Measurements from ENCODE around the gene IDE. TPM values are rescaled to one million over a fixed set of nuclear protein-coding genes. Genes with fewer than 3 reads are reported as not detected.

Gene IDE
- total RNA-seq, 1 donor from 2014 or later, result 51.1 TPM

GRCh38 chr10:92559046-92559445 lies 14.8 kb downstream of the IDE start:
- TF ChIP-seq CTCF (conservative IDR thresholded peaks at IDR 0.05), result no peak
- peaks cover 4% of the 10 kb centered on the region for H3K4me1 Mint-ChIP-seq
- H3K9me3 Mint-ChIP-seq, result peaks cover 8% of the 10 kb centered on the region
- H3K36me3 Mint-ChIP-seq (ENCODE audit: low read depth), result peaks cover 50% of the 10 kb centered on the region
- DNase-seq (ENCODE audit: low read depth, low spot score), result no peak
- no peak overlapping the region for H3K4me3 Mint-ChIP-seq
- no peak overlapping the region for H3K27ac Mint-ChIP-seq (ENCODE audit: unreplicated experiment)
- no peaks in the 10 kb centered on the region for H3K27me3 Mint-ChIP-seq (ENCODE audit: low read depth)

GRCh38 chr10:92553959-92554358 lies 19.9 kb downstream of the IDE start:
- Mint-ChIP-seq H3K27ac (ENCODE audit: unreplicated experiment) (no peak overlapping the region), H3K9me3 (peaks cover 14% of the 10 kb centered on the region), H3K36me3 (ENCODE audit: low read depth) (peaks cover 49% of the 10 kb centered on the region), H3K4me1 (peaks cover 4% of the 10 kb centered on the region), H3K4me3 (no peak overlapping the region), H3K27me3 (ENCODE audit: low read depth) (no peaks in the 10 kb centered on the region)
- TF ChIP-seq CTCF (conservative IDR thresholded peaks at IDR 0.05), result no peak
- no peak for DNase-seq (ENCODE audit: low read depth, low spot score)

- Mint-ChIP-seq H3K27me3 (ENCODE audit: low read depth) (no peaks in the 10 kb centered on the region), H3K9me3 (peaks cover 14% of the 10 kb centered on the region), H3K4me3 (no peak overlapping the region), H3K27ac (ENCODE audit: unreplicated experiment) (no peak overlapping the region), H3K4me1 (peaks cover 4% of the 10 kb centered on the region), H3K36me3 (ENCODE audit: low read depth) (peaks cover 43% of the 10 kb centered on the region)
- TF ChIP-seq CTCF (conservative IDR thresholded peaks at IDR 0.05), result peak; percentile 51
- DNase-seq (ENCODE audit: low read depth, low spot score), result no peak
Observed at GRCh38 chr10:92552310-92552709, 21.6 kb downstream of the IDE start.

GRCh38 chr10:92550924-92551323 lies 23.0 kb downstream of the IDE start:
- peaks cover 14% of the 10 kb centered on the region for H3K9me3 Mint-ChIP-seq
- no peaks in the 10 kb centered on the region for H3K27me3 Mint-ChIP-seq (ENCODE audit: low read depth)
- DNase-seq (ENCODE audit: low read depth, low spot score), result no peak
- H3K36me3 Mint-ChIP-seq (ENCODE audit: low read depth), result peaks cover 38% of the 10 kb centered on the region
- H3K27ac Mint-ChIP-seq (ENCODE audit: unreplicated experiment), result no peak overlapping the region
- H3K4me3 Mint-ChIP-seq, result no peak overlapping the region
- H3K4me1 Mint-ChIP-seq, result peaks cover 4% of the 10 kb centered on the region
- peak; percentile 23 for TF ChIP-seq CTCF (conservative IDR thresholded peaks at IDR 0.05)

- peaks cover 4% of the 10 kb centered on the region for H3K9me3 Mint-ChIP-seq
- peaks cover 11% of the 10 kb centered on the region for H3K36me3 Mint-ChIP-seq (ENCODE audit: low read depth)
- no peak for TF ChIP-seq CTCF (conservative IDR thresholded peaks at IDR 0.05)
- no peak overlapping the region for H3K4me3 Mint-ChIP-seq
- no peaks in the 10 kb centered on the region for H3K27me3 Mint-ChIP-seq (ENCODE audit: low read depth)
- peaks cover 15% of the 10 kb centered on the region for H3K4me1 Mint-ChIP-seq
- H3K27ac Mint-ChIP-seq (ENCODE audit: unreplicated experiment), result no peak overlapping the region
- DNase-seq (ENCODE audit: low read depth, low spot score), result no peak
Observed at GRCh38 chr10:92547676-92548075, 26.2 kb downstream of the IDE start.

GRCh38 chr10:92545556-92545955 lies 28.3 kb downstream of the IDE start:
- TF ChIP-seq CTCF (conservative IDR thresholded peaks at IDR 0.05), result no peak
- Mint-ChIP-seq H3K4me3 (no peak overlapping the region), H3K9me3 (no peaks in the 10 kb centered on the region), H3K4me1 (peaks cover 18% of the 10 kb centered on the region), H3K27me3 (ENCODE audit: low read depth) (no peaks in the 10 kb centered on the region), H3K27ac (ENCODE audit: unreplicated experiment) (no peak overlapping the region), H3K36me3 (ENCODE audit: low read depth) (peaks cover 3% of the 10 kb centered on the region)
- DNase-seq (ENCODE audit: low read depth, low spot score), result no peak
